Measurements from ENCODE around the gene MRC1. TPM values are rescaled to one million over a fixed set of nuclear protein-coding genes. Genes with fewer than 3 reads are reported as not detected.

Gene MRC1
- total and polyA plus RNA-seq, 9 of the 15 experiments (the other 6 are each of a cell fraction or from before 2014, with no cell fraction given) = 0.01 to 0.20 (median 0.03) TPM; not detected in 5

DNA sequence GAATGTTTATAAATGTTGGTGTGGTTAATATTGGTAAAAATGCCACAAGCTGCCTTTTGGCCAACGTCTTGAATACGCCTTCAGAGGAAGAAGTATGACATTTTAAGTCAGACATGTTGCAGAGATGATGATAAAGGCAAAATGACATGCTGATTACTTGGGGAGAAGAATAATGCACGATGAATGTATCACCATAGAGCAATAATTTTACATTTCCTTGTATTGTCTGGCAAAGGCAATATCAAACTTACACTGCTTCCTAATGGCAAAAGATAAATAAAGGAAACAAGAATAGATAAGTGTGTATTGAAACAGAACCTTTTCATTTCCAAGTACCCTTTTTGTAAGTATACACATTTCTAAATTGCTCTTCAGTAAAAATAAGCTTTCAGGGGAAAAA, 8.6 kb downstream of the MRC1 start:
- no peaks in the 10 kb centered on the region for H3K79me2 ChIP-seq (ENCODE audit: control insufficient read depth, insufficient read depth, low read length)
- ChIA-PET CTCF (ENCODE audit: low intra/inter-chr PET ratio) (no interaction called here), POLR2A (no interaction called here)
- H3K4me2 ChIP-seq (ENCODE audit: insufficient read depth, low read length) = no peak overlapping the region
- H3K27me3 ChIP-seq (ENCODE audit: control insufficient read depth in 2 of 2, insufficient read depth in 2 of 2, low read length in 2 of 2) = peaks cover 18 to 39% of the 10 kb centered on the region in 2 experiments; a peak in 3 of 5 replicates
- no peaks in the 10 kb centered on the region for H3K4me1 ChIP-seq (replicated peaks in 1 of 2; ENCODE audit: control insufficient read depth in 2 of 2, insufficient read depth in 2 of 2, low read length in 2 of 2)
- 6% methylated on average over 3 of the region's 3 CpGs for WGBS (ENCODE audit: insufficient coverage, low coverage, missing lambda C conversion rate)
- no peak overlapping the region for H3K9ac ChIP-seq (ENCODE audit: insufficient read depth in 1 of 2, low read depth in 2 of 2, low read length in 2 of 2)
- H3K36me3 ChIP-seq (ENCODE audit: control insufficient read depth, insufficient read depth, low read length) = no peaks in the 10 kb centered on the region
- intact Hi-C loops (cut with micrococcal nuclease) = no loop called here
- H4K20me1 ChIP-seq (replicated peaks; ENCODE audit: control insufficient read depth, insufficient read depth, low read length) = 0 out of 2 replicates have a peak, but pooled peaks cover 3% of the 10 kb centered on the region
- no peak for DNase-seq (ENCODE audit: extremely low read depth in 1 of 4, low spot score in 3 of 4)
- in situ Hi-C loops (cut with MboI) = no loop called here
- H2AFZ ChIP-seq (ENCODE audit: low read depth, low read length) = no peak overlapping the region
- no peak overlapping the region for H3K27ac ChIP-seq (ENCODE audit: extremely low read depth, low read depth, low read length)
- no peaks in the 10 kb centered on the region for H3K9me3 ChIP-seq (replicated peaks; ENCODE audit: control insufficient read depth, insufficient read depth, low read depth, low read length)
- no TSS peak for BruUV-seq (replicated peaks)
- no peaks in the 10 kb centered on the region for H3K9me1 ChIP-seq (ENCODE audit: control insufficient read depth, insufficient read depth, low read length)
- FAIRE-seq = no peak
- no peak overlapping the region for H3K4me3 ChIP-seq
- no peak for ATAC-seq
- no peak for TF ChIP-seq ZNF282 (CRISPR knock-in tag; IDR thresholded peaks at IDR 0.05)
- no peak for TF ChIP-seq ZNF41 (CRISPR knock-in tag; conservative IDR thresholded peaks at IDR 0.05)
- TF ChIP-seq WHSC1 (IDR thresholded peaks at IDR 0.05; ENCODE audit: low read length) = no peak
- no peak for TF ChIP-seq TEAD4 (IDR thresholded peaks at IDR 0.05; ENCODE audit: low read length)
- no peak for TF ChIP-seq TEAD4 (CRISPR knock-in tag; IDR thresholded peaks at IDR 0.05; ENCODE audit: borderline replicate concordance)
- TF ChIP-seq FUS (optimal IDR thresholded peaks at IDR 0.05; ENCODE audit: low read depth, low read length) = no peak
- no peak for TF ChIP-seq PHB2 (IDR thresholded peaks at IDR 0.05; ENCODE audit: low read depth)
- TF ChIP-seq PKNOX1 (IDR thresholded peaks at IDR 0.05) = no peak
- TF ChIP-seq, protein P1, sequence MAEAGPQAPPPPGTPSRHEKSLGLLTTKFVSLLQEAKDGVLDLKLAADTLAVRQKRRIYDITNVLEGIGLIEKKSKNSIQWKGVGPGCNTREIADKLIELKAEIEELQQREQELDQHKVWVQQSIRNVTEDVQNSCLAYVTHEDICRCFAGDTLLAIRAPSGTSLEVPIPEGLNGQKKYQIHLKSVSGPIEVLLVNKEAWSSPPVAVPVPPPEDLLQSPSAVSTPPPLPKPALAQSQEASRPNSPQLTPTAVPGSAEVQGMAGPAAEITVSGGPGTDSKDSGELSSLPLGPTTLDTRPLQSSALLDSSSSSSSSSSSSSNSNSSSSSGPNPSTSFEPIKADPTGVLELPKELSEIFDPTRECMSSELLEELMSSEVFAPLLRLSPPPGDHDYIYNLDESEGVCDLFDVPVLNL (CRISPR knock-in tag; IDR thresholded peaks at IDR 0.05; ENCODE audit: low read depth) = no peak
- TF ChIP-seq TEAD2 (tag; IDR thresholded peaks at IDR 0.05) = no peak
- TF ChIP-seq SMAD2 (IDR thresholded peaks at IDR 0.05; ENCODE audit: low read depth, low read length) = no peak
- TF ChIP-seq ZBTB40 (IDR thresholded peaks at IDR 0.05) = no peak
- TF ChIP-seq ZBTB40 (CRISPR knock-in tag; IDR thresholded peaks at IDR 0.05) = no peak

Measured in K562 (cell line).